CD4-positive, alpha-beta T cell treated with Interleukin-6 for 4 hours (primary cell): Measurements from ENCODE around the gene DPYD.

Source experiments
- DNase-seq: peaks from one replicate; pipeline ENCODE4 v3.0.0-alpha.2; 2020; ENCODE audit warnings: mixed read lengths

Gene DPYD

GRCh38 chr1:97906567-97907241, 14.1 kb downstream of the DPYD start:
- DNase-seq, result no peak

- DNase-seq, result no peak
Observed at GRCh38 chr1:97905141-97905940, 15.5 kb downstream of the DPYD start.

GRCh38 chr1:97904534-97904933, 16.3 kb downstream of the DPYD start:
- DNase-seq, result no peak

- DNase-seq, result no peak
Observed at GRCh38 chr1:97903626-97904025, 17.2 kb downstream of the DPYD start.

GRCh38 chr1:97902067-97902466, 18.8 kb downstream of the DPYD start:
- DNase-seq, result no peak

- DNase-seq, result no peak
Observed at GRCh38 chr1:97901017-97901658, 19.7 kb downstream of the DPYD start.

GRCh38 chr1:97898948-97899347, 21.9 kb downstream of the DPYD start:
- DNase-seq, result no peak

- no peak for DNase-seq
Observed at GRCh38 chr1:97895278-97895677, 25.6 kb downstream of the DPYD start.

GRCh38 chr1:97893844-97894243, 27.0 kb downstream of the DPYD start:
- no peak for DNase-seq

GRCh38 chr1:97886199-97886598, 34.6 kb downstream of the DPYD start:
- no peak for DNase-seq

GRCh38 chr1:97883823-97884222, 37.0 kb downstream of the DPYD start:
- no peak for DNase-seq

GRCh38 chr1:97877307-97877706, 43.5 kb downstream of the DPYD start:
- no peak for DNase-seq

GRCh38 chr1:97875996-97876395, 44.8 kb downstream of the DPYD start:
- DNase-seq, result no peak

GRCh38 chr1:97870589-97870988, 50.2 kb downstream of the DPYD start:
- DNase-seq, result no peak

GRCh38 chr1:97869441-97869840, 51.4 kb downstream of the DPYD start:
- no peak for DNase-seq

GRCh38 chr1:97867127-97867526, 53.7 kb downstream of the DPYD start:
- DNase-seq, result no peak

- DNase-seq, result no peak
Observed at GRCh38 chr1:97864615-97865014, 56.2 kb downstream of the DPYD start.

GRCh38 chr1:97853221-97853620, 67.6 kb downstream of the DPYD start:
- no peak for DNase-seq

GRCh38 chr1:97849345-97850340, 71.2 kb downstream of the DPYD start:
- no peak for DNase-seq

- no peak for DNase-seq
Observed at GRCh38 chr1:97845805-97846204, 75.0 kb downstream of the DPYD start.

GRCh38 chr1:97844552-97845089, 76.2 kb downstream of the DPYD start:
- no peak for DNase-seq

- DNase-seq, result no peak
Observed at GRCh38 chr1:97841338-97841737, 79.5 kb downstream of the DPYD start.
